ENCODE results near the gene ST6GALNAC3.

The ST6GALNAC3 gene

GRCh38 chr1:76268341-76268740, 193.8 kb downstream of the ST6GALNAC3 start:
- TF ChIP-seq CTCF (IDR thresholded peaks at IDR 0.05; ENCODE audit: insufficient read depth, low read depth, low read length, missing control alignments): no peak
- no peak for DNase-seq (ENCODE audit: low read depth)
- no peak overlapping the region for H3K4me3 ChIP-seq (ENCODE audit: low read length)

DNA sequence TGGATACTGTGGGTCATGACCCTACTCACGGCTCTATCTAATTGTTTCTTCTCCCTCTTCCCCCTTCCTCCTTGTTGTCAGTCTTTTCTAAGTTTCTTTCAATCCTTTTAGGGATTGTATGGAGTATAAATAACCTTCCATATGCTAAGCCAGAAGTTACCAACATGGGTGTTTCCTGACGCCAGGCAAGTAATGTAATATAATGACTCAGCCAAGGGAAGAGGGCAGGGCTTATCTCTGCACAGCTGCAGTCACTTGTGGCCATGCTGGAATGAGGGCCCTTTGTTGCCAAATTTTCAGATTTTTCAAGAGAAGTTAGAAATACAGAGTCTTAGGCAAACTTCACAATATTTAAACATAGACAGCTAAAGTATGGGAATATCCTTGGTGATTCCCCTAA, 194.6 kb downstream of the ST6GALNAC3 start:
- no peak overlapping the region for H3K4me3 ChIP-seq (ENCODE audit: low read length)
- TF ChIP-seq CTCF (IDR thresholded peaks at IDR 0.05; ENCODE audit: insufficient read depth, low read depth, low read length, missing control alignments): no peak
- DNase-seq (ENCODE audit: low read depth): peak; percentile 29

- TF ChIP-seq CTCF (IDR thresholded peaks at IDR 0.05; ENCODE audit: insufficient read depth, low read depth, low read length, missing control alignments): no peak
- H3K4me3 ChIP-seq (ENCODE audit: low read length): no peak overlapping the region
- DNase-seq (ENCODE audit: low read depth): no peak
These were observed 199.8 kb downstream of the ST6GALNAC3 start for GRCh38 chr1:76274302-76274701.

DNA sequence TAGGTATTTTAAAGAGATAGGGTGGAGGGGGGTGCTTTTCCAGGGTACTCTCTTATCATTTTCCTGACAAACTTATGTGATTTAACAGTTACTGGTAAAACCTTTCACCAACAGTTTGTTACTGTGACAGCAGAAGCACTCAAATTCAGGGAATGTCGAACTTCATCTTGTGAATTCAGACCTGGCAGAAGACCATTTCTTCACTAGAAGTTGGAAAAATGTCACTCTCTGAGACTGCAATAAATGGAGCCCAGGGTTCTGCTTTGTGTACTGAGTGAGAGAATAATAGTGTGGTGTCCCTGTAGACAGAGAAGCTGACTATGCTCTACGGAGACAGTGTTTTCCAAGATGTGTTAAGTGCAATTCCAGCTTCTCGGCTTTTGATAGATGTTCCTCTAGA, 200.2 kb downstream of the ST6GALNAC3 start:
- no peak overlapping the region for H3K4me3 ChIP-seq (ENCODE audit: low read length)
- no peak for DNase-seq (ENCODE audit: low read depth)
- no peak for TF ChIP-seq CTCF (IDR thresholded peaks at IDR 0.05; ENCODE audit: insufficient read depth, low read depth, low read length, missing control alignments)

DNA sequence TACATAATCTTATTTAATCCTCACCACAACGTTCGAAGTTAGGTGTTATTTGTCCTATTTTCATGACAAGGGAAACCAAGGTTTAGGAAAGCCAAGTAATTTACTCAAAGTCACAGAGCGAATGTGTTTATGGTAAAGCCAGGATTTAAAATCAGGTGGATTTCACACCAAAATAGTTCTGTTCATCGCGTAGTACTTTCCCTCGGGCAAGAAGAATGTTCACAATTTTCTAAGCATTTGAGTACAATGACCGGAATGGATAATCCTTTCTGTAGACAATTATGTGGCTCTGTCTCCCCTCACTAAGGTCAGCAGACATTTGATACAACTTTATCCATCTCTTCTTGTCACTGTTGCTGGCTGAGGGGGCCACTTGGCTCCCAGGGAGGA, 204.2 kb downstream of the ST6GALNAC3 start:
- DNase-seq (ENCODE audit: low read depth): no peak
- no peak for TF ChIP-seq CTCF (IDR thresholded peaks at IDR 0.05; ENCODE audit: insufficient read depth, low read depth, low read length, missing control alignments)
- no peak overlapping the region for H3K4me3 ChIP-seq (ENCODE audit: low read length)

DNA sequence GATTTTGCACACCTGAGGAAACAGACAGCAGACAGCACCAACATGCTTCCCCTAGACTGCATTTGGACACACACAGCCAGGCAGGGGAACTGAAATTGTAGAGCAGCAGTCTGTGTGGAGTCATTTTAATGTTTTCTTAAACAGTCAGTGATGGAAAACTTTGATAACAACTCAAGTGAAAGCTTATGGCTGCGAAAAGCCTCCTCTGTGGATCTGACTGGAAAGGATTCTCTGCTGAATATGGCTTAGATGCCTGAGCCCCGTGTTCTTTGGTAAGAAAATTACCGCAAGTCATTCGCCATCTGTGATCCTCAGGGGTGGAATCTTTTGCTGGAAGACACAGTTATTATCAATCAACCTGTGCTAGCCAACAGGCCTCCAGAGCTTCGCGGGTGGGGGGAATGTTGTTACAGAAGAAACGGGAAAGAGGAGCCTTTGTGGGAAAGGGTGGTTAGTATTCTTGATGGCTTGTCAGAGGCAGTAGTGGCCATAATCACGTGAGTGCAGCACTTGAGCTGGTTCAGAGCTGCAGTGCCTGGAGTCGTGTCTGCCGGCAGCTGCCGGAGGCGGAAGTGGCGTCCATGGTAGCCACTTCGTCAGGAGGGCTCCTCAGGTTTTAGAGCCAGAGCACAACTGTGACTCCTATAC, 204.7 kb downstream of the ST6GALNAC3 start:
- no peak overlapping the region for H3K4me3 ChIP-seq (ENCODE audit: low read length)
- no peak for DNase-seq (ENCODE audit: low read depth)
- TF ChIP-seq CTCF (IDR thresholded peaks at IDR 0.05; ENCODE audit: insufficient read depth, low read depth, low read length, missing control alignments): no peak

GRCh38 chr1:76281306-76281705, 206.8 kb downstream of the ST6GALNAC3 start:
- TF ChIP-seq CTCF (IDR thresholded peaks at IDR 0.05; ENCODE audit: insufficient read depth, low read depth, low read length, missing control alignments): no peak
- no peak overlapping the region for H3K4me3 ChIP-seq (ENCODE audit: low read length)
- DNase-seq (ENCODE audit: low read depth): no peak

All from epithelial cell of esophagus (primary cell).